Choroid plexus epithelial cell (primary cell): ENCODE results near the gene PGC.

Experiments
- DNase-seq: peaks from one replicate; pipeline ENCODE4 v3.0.0-alpha.2; 2010; ENCODE audit warnings: low read depth
- H3K4me3 ChIP-seq: 2 replicates; pipeline ENCODE4 v1.5.1; 2011; ENCODE audit warnings: low read depth, mild to moderate bottlenecking, control low read depth, low read length, moderate library complexity
- CTCF ChIP-seq: conservative IDR thresholded peaks from 2 replicates; pipeline ENCODE4 v1.5.1; 2011; ENCODE audit warnings: low read depth, mild to moderate bottlenecking, control low read depth, inconsistent platforms, low read length, moderate library complexity

Gene PGC

GRCh38 chr6:41743406-41744235 lies 3.6 kb downstream of the PGC start:
- DNase-seq = no peak
- H3K4me3 ChIP-seq = no peak overlapping the region
- no peak for TF ChIP-seq CTCF

- H3K4me3 ChIP-seq = no peak overlapping the region
- TF ChIP-seq CTCF = no peak
- DNase-seq = no peak
Measured at GRCh38 chr6:41741625-41742490, 5.3 kb downstream of the PGC start.

GRCh38 chr6:41740366-41741162 lies 6.6 kb downstream of the PGC start:
- no peak for TF ChIP-seq CTCF
- DNase-seq = no peak
- H3K4me3 ChIP-seq = no peak overlapping the region

- no peak for TF ChIP-seq CTCF
- no peak for DNase-seq
- H3K4me3 ChIP-seq = no peak overlapping the region
Measured at GRCh38 chr6:41739041-41739440, 8.2 kb downstream of the PGC start.

- H3K4me3 ChIP-seq = no peak overlapping the region
- no peak for TF ChIP-seq CTCF
- DNase-seq = no peak
Measured at GRCh38 chr6:41737591-41738130, 9.5 kb downstream of the PGC start.

- no peak overlapping the region for H3K4me3 ChIP-seq
- no peak for DNase-seq
- no peak for TF ChIP-seq CTCF
Measured at GRCh38 chr6:41736800-41737555, 10.2 kb downstream of the PGC start.
